Measurements from ENCODE around the gene ASTN1. TPM values are rescaled to one million over a fixed set of nuclear protein-coding genes. Genes with fewer than 3 reads are reported as not detected.
A peak's percentile ranks its signal among the peaks of the same experiment; 100 is the strongest.

Gene ASTN1
- total RNA-seq, 1 experiment from 2014 or later: 0.05 TPM

- in situ Hi-C loops (cut with HindIII; ENCODE audit: low pct_unique_long_range_greater_than_20kb, low sequenced_read_pairs): no loop called here
- ATAC-seq: no peak
- TF ChIP-seq TCF7L2 (IDR thresholded peaks at IDR 0.05; ENCODE audit: low read depth, low read length): no peak
- peak; percentile 54 for TF ChIP-seq CTCF (IDR thresholded peaks at IDR 0.05)
Measured at GRCh38 chr1:176843352-176844297, 320.9 kb downstream of the ASTN1 start.

GRCh38 chr1:176841238-176841637 is 323.3 kb downstream of the ASTN1 start:
- CTCF ChIA-PET: no interaction called here
- no peak for TF ChIP-seq CTCF (IDR thresholded peaks at IDR 0.05)
- TF ChIP-seq REST (IDR thresholded peaks at IDR 0.05; ENCODE audit: insufficient read depth in 1 of 2, low read depth in 2 of 2, low read length in 1 of 2): no peak
- no peak for TF ChIP-seq SIN3A (IDR thresholded peaks at IDR 0.05; ENCODE audit: borderline replicate concordance, insufficient read depth, low read depth, low read length)
- no peak for TF ChIP-seq TCF7L2 (IDR thresholded peaks at IDR 0.05; ENCODE audit: low read depth, low read length)
- TF ChIP-seq POLR2AphosphoS5 (IDR thresholded peaks at IDR 0.05; ENCODE audit: low read depth, low read length): no peak
- Histone ChIP-seq H3K36me3 (ENCODE audit: control insufficient read depth, insufficient read depth, low read length) (no peaks in the 10 kb centered on the region), H3K27me3 (ENCODE audit: control insufficient read depth, insufficient read depth, low read length) (0 out of 2 replicates have a peak, but pooled peaks cover 6% of the 10 kb centered on the region), H3K9me3 (ENCODE audit: control insufficient read depth, insufficient read depth, low read depth, low read length) (no peaks in the 10 kb centered on the region), H3K27ac (ENCODE audit: low read length) (no peak overlapping the region), H3K4me1 (ENCODE audit: control insufficient read depth, insufficient read depth, low read length) (no peaks in the 10 kb centered on the region), H3K4me3 (ENCODE audit: low read depth in 2 of 2, low read length in 2 of 2) (no peak overlapping the region)
- in situ Hi-C loops (cut with HindIII; ENCODE audit: low pct_unique_long_range_greater_than_20kb, low sequenced_read_pairs) (no loop called here), intact Hi-C loops (cut with micrococcal nuclease; ENCODE audit: unreplicated experiment) (loop anchor here (10.0 kb wide), 2 partner anchors 276 to 1686 kb away; no protein-coding TSS in a partner anchor)
- ATAC-seq (no peak), DNase-seq (ENCODE audit: low read depth, low spot score) (no peak)
- BruUV-seq (replicated peaks): no TSS peak
- POLR2A ChIA-PET: no interaction called here

More at GRCh38 chr1:176843352-176844297, 320.9 kb downstream of the ASTN1 start:
- intact Hi-C loops (cut with micrococcal nuclease; ENCODE audit: unreplicated experiment): loop anchor here (1.0 to 10.0 kb wide), 3 partner anchors 279 to 1689 kb away; no protein-coding TSS in a partner anchor
- Histone ChIP-seq H3K4me1 (ENCODE audit: control insufficient read depth, insufficient read depth, low read length) (no peaks in the 10 kb centered on the region), H3K27ac (ENCODE audit: low read length) (no peak overlapping the region), H3K27me3 (ENCODE audit: control insufficient read depth, insufficient read depth, low read length) (0 out of 2 replicates have a peak, but pooled peaks cover 6% of the 10 kb centered on the region), H3K9me3 (ENCODE audit: control insufficient read depth, insufficient read depth, low read depth, low read length) (no peaks in the 10 kb centered on the region), H3K4me3 (ENCODE audit: low read depth in 2 of 2, low read length in 2 of 2) (no peak overlapping the region), H3K36me3 (ENCODE audit: control insufficient read depth, insufficient read depth, low read length) (no peaks in the 10 kb centered on the region)
- BruUV-seq (replicated peaks): no TSS peak
- POLR2A ChIA-PET: no interaction called here
- CTCF ChIA-PET: no interaction called here
- peak; percentile 1 for DNase-seq (ENCODE audit: low read depth, low spot score)

All from Panc1 (cell line).